T-helper 1 cell treated with Interleukin-12 subunit alpha and Interleukin-12 subunit beta and Interleukin-4 antibody, amounts not matched to agents 30 μg/mL and 1 μg/mL, for 36 hours (primary cell): ENCODE data around the gene PDRG1.

Source experiments
- H3K27ac Mint-ChIP-seq: one replicate; pipeline ENCODE4 v1.8.0; 2021; ENCODE audit warnings: mild to moderate bottlenecking, mixed read lengths
- H3K27me3 Mint-ChIP-seq: one replicate; pipeline ENCODE4 v1.8.0; 2021; ENCODE audit warnings: low read depth, mixed read lengths
- H3K36me3 Mint-ChIP-seq: one replicate; pipeline ENCODE4 v1.8.0; 2021; ENCODE audit warnings: low read depth, mixed read lengths
- H3K4me1 Mint-ChIP-seq: one replicate; pipeline ENCODE4 v1.8.0; 2021; ENCODE audit warnings: low read depth, mixed read lengths
- H3K4me3 Mint-ChIP-seq: one replicate; pipeline ENCODE4 v1.8.0; 2021; ENCODE audit warnings: mild to moderate bottlenecking, moderate library complexity, mixed read lengths
- H3K9me3 Mint-ChIP-seq: one replicate; pipeline ENCODE4 v1.8.0; 2021; ENCODE audit warnings: mixed read lengths

PDRG1 gene

GRCh38 chr20:31974951-31975487, 23.2 kb upstream of the PDRG1 start:
- H3K27me3 Mint-ChIP-seq: peaks cover 14% of the 10 kb centered on the region
- H3K36me3 Mint-ChIP-seq: no peaks in the 10 kb centered on the region

GRCh38 chr20:31974296-31974695, 22.4 kb upstream of the PDRG1 start:
- Mint-ChIP-seq H3K4me3 (no peak overlapping the region), H3K27me3 (peaks cover 17% of the 10 kb centered on the region), H3K9me3 (no peaks in the 10 kb centered on the region), H3K36me3 (no peaks in the 10 kb centered on the region), H3K27ac (no peak overlapping the region), H3K4me1 (no peaks in the 10 kb centered on the region)

More at GRCh38 chr20:31974951-31975487, 23.2 kb upstream of the PDRG1 start:
- Mint-ChIP-seq H3K9me3 (no peaks in the 10 kb centered on the region), H3K4me1 (no peaks in the 10 kb centered on the region), H3K27ac (no peak overlapping the region), H3K4me3 (no peak overlapping the region)

GRCh38 chr20:31972471-31973021, 20.7 kb upstream of the PDRG1 start:
- H3K9me3 Mint-ChIP-seq: no peaks in the 10 kb centered on the region
- H3K27ac Mint-ChIP-seq: no peak overlapping the region
- peaks cover 21% of the 10 kb centered on the region for H3K27me3 Mint-ChIP-seq
- no peaks in the 10 kb centered on the region for H3K36me3 Mint-ChIP-seq
- no peak overlapping the region for H3K4me3 Mint-ChIP-seq
- H3K4me1 Mint-ChIP-seq: peaks cover 2% of the 10 kb centered on the region

GRCh38 chr20:31969991-31970390, 18.1 kb upstream of the PDRG1 start:
- H3K4me3 Mint-ChIP-seq: no peak overlapping the region
- no peak overlapping the region for H3K27ac Mint-ChIP-seq
- H3K36me3 Mint-ChIP-seq: no peaks in the 10 kb centered on the region
- H3K27me3 Mint-ChIP-seq: peaks cover 32% of the 10 kb centered on the region
- H3K4me1 Mint-ChIP-seq: peaks cover 2% of the 10 kb centered on the region
- no peaks in the 10 kb centered on the region for H3K9me3 Mint-ChIP-seq

- H3K27me3 Mint-ChIP-seq: peaks cover 32% of the 10 kb centered on the region
- no peaks in the 10 kb centered on the region for H3K9me3 Mint-ChIP-seq
- H3K4me1 Mint-ChIP-seq: peaks cover 2% of the 10 kb centered on the region
- peak overlapping the region; percentile 80 for H3K4me3 Mint-ChIP-seq
- no peak overlapping the region for H3K27ac Mint-ChIP-seq
- no peaks in the 10 kb centered on the region for H3K36me3 Mint-ChIP-seq
Observed at GRCh38 chr20:31968291-31969126, 16.7 kb upstream of the PDRG1 start.

GRCh38 chr20:31967830-31968249, 16.0 kb upstream of the PDRG1 start, which contains the start of gene XKR7:
XKR7 (plus strand) TSS chr20:31968151; CDS start chr20:31968176, 25 bp downstream.
- no peaks in the 10 kb centered on the region for H3K36me3 Mint-ChIP-seq
- no peaks in the 10 kb centered on the region for H3K9me3 Mint-ChIP-seq
- H3K27me3 Mint-ChIP-seq: peaks cover 32% of the 10 kb centered on the region
- peak within 1 kb of the TSS; percentile 80 for H3K4me3 Mint-ChIP-seq
- no peak within 1 kb of the TSS for H3K27ac Mint-ChIP-seq
- H3K4me1 Mint-ChIP-seq: peaks cover 2% of the 10 kb centered on the region

GRCh38 chr20:31966991-31967655, 15.3 kb upstream of the PDRG1 start:
- peak overlapping the region; percentile 22 for H3K4me3 Mint-ChIP-seq
- H3K4me1 Mint-ChIP-seq: peaks cover 2% of the 10 kb centered on the region
- no peaks in the 10 kb centered on the region for H3K9me3 Mint-ChIP-seq
- no peaks in the 10 kb centered on the region for H3K36me3 Mint-ChIP-seq
- peaks cover 35% of the 10 kb centered on the region for H3K27me3 Mint-ChIP-seq
- H3K27ac Mint-ChIP-seq: no peak overlapping the region

- peaks cover 29% of the 10 kb centered on the region for H3K27me3 Mint-ChIP-seq
Observed at GRCh38 chr20:31963889-31964288, 12.0 kb upstream of the PDRG1 start.

GRCh38 chr20:31962761-31963160, 10.9 kb upstream of the PDRG1 start:
- H3K27ac Mint-ChIP-seq: no peak overlapping the region
- H3K36me3 Mint-ChIP-seq: no peaks in the 10 kb centered on the region
- H3K9me3 Mint-ChIP-seq: no peaks in the 10 kb centered on the region
- H3K27me3 Mint-ChIP-seq: peaks cover 27% of the 10 kb centered on the region
- H3K4me3 Mint-ChIP-seq: no peak overlapping the region
- H3K4me1 Mint-ChIP-seq: no peaks in the 10 kb centered on the region

More at GRCh38 chr20:31963889-31964288, 12.0 kb upstream of the PDRG1 start:
- H3K27ac Mint-ChIP-seq: no peak overlapping the region
- H3K4me1 Mint-ChIP-seq: peaks cover 2% of the 10 kb centered on the region
- H3K9me3 Mint-ChIP-seq: no peaks in the 10 kb centered on the region
- no peaks in the 10 kb centered on the region for H3K36me3 Mint-ChIP-seq
- no peak overlapping the region for H3K4me3 Mint-ChIP-seq

- Mint-ChIP-seq H3K4me3 (no peak overlapping the region), H3K4me1 (peaks cover 4% of the 10 kb centered on the region), H3K27me3 (peaks cover 18% of the 10 kb centered on the region), H3K36me3 (peaks cover under 1% of the 10 kb centered on the region), H3K27ac (no peak overlapping the region), H3K9me3 (no peaks in the 10 kb centered on the region)
Observed at GRCh38 chr20:31956556-31957526, 5.0 kb upstream of the PDRG1 start.

GRCh38 chr20:31954500-31954899, 2.7 kb upstream of the PDRG1 start:
- Mint-ChIP-seq H3K4me3 (no peak overlapping the region), H3K9me3 (no peaks in the 10 kb centered on the region), H3K27me3 (peaks cover 16% of the 10 kb centered on the region), H3K27ac (no peak overlapping the region), H3K4me1 (peaks cover 17% of the 10 kb centered on the region), H3K36me3 (peaks cover 14% of the 10 kb centered on the region)

- H3K4me1 Mint-ChIP-seq: peaks cover 21% of the 10 kb centered on the region
Observed at GRCh38 chr20:31953556-31954148, 1.8 kb upstream of the PDRG1 start.

GRCh38 chr20:31951203-31951529, 680 bp downstream of the PDRG1 start:
- Mint-ChIP-seq H3K36me3 (peaks cover 31% of the 10 kb centered on the region), H3K27ac (peak overlapping the region; percentile 95), H3K9me3 (no peaks in the 10 kb centered on the region), H3K4me3 (peak overlapping the region; percentile 98), H3K4me1 (peaks cover 21% of the 10 kb centered on the region), H3K27me3 (peaks cover 4% of the 10 kb centered on the region)

More at GRCh38 chr20:31953556-31954148, 1.8 kb upstream of the PDRG1 start:
- H3K27ac Mint-ChIP-seq: no peak overlapping the region
- peaks cover 13% of the 10 kb centered on the region for H3K27me3 Mint-ChIP-seq
- no peak overlapping the region for H3K4me3 Mint-ChIP-seq
- no peaks in the 10 kb centered on the region for H3K9me3 Mint-ChIP-seq
- peaks cover 20% of the 10 kb centered on the region for H3K36me3 Mint-ChIP-seq
